Dermis microvascular lymphatic vessel endothelial cell (primary cell): ENCODE measurements around the gene NTHL1. TPM values are rescaled to one million over a fixed set of nuclear protein-coding genes. Genes with fewer than 3 reads are reported as not detected.

ENCODE experiments used
- DNase-seq, 2 donors: peaks; one replicate each; pipeline versions ENCODE4 v3.0.0 to v3.0.0-alpha.2; 2010; ENCODE audit warnings: low read depth in 2 of 2
- total RNA-seq: library from RNA; depleted of rRNA; stranded (reverse); fragments of >200 nt; gene quantifications from 2 replicates; pipeline ENCODE4 v1.2.1, GENCODE V29; 2014

NTHL1 gene
- total RNA-seq, 1 donor from 2014 or later = 39.3 TPM

DNA sequence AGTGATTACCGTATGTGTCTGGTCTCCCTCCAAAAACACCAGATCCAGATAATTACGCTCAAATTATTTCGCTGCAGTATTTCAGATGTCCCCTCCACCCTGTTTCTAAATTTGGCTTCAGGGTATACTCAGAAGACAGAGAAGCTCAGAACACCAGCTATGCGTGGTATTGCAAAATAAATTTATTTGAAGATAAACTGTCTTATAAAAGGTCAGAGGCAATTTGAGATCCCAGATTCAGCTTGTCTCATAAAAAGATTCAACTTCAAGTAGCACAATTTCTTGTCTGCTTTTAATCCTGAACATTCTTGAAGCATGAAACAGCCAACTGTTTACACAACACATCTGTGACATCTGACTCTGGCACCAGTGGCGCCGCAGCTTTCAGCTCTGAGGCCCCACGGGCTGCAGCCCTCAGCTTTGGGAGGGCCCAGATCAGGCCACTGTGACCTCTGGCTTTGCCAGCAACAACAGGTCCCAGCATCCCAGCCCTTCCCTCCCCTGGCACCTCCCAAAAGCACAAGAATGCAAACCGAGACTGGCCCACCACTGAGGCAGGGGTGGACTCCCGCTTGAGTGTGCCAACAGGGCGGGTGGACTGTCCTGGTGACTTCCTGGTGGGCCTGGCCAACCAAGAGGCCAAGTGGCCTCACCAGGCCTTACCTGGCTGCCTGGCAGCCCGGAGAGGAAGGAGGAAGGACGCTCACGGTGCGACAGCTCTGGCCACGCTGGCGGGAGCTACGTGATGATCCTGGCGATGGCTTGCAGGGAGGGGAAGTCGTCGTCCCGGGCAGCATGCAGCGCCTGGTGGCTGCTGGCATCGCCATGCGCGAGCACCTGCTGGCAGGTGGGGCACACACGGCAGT, 49.9 kb downstream of the NTHL1 start:
- no peak for DNase-seq

DNA sequence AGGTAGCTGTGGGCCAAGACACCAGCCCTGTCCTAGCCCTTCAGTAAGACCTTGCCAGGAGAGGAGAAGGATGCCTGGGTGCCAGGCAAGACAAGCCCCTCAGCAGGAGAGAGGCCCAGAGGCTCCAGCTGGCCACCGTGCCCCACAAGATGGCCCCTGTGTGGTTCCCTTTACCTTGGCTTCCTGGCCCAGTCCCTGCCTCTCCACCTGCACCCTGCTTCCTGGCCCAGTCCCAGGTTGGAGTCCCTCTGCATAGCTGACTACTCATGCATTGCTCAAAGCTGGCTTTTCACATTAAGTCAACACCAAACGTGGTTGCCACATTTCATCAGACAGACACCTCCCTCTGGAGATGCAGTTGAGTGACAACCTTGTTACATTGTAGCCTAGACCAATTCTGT, 53.9 kb downstream of the NTHL1 start:
- DNase-seq = no peak

DNA sequence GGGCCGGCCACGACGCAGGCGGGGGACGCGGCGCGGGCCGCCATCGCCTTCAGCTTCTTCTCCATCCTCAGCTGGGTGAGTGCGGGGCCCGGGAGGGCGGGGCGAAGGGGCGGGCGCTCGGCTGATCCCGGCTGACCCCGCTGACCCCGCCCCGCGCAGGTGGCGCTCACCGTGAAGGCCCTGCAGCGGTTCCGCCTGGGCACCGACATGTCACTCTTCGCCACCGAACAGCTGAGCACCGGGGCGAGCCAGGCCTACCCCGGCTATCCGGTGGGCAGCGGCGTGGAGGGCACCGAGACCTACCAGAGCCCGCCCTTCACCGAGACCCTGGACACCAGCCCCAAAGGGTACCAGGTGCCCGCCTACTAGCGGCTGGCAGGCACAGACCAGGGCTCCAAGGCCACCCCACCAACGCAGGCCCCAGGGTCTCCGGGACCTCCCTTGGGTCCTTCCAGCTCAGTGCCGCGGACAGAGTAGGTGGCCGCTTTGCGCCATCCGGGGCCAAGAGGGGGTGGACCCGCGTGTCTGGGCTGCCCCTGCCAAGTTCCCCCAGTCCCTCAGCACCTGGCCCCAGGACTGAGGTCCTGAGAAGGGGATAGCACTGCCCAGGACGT, 54.8 kb downstream of the NTHL1 start:
- no peak for DNase-seq

- peak; percentile 79 to 95 for DNase-seq
Measured at GRCh38 chr16:1991948-1992703, 55.5 kb downstream of the NTHL1 start.

GRCh38 chr16:1991588-1991947, 56.1 kb downstream of the NTHL1 start:
- no peak for DNase-seq

DNA sequence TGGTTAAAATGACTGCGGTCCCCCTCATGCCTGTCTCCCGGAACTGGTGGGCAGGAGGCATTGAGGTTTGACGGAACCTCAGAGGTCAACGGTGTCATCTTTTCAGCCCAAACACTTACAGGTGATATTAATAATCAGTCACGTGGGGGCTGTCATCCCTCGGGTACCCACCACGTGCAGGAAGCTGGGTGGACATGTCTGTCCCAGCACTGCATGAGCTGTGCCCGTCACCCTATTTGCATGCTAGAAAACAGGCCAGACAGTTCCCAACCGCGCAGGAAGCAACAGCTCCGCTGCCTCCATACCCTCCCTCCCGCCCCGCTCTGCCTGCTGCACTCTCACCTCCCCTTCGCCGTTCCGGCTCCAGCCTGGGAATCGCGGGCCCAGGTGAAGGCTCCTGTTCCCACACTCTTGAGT, 56.5 kb downstream of the NTHL1 start:
- no peak for DNase-seq

GRCh38 chr16:1990351-1991134, 57.1 kb downstream of the NTHL1 start:
- no peak for DNase-seq

GRCh38 chr16:1990101-1990350, 57.6 kb downstream of the NTHL1 start:
- no peak for DNase-seq

Other genes starting within 250 kb of the NTHL1 start
- 53.5 and 82.7 TPM in 2 replicates for gene HAGH, start 221.0 kb downstream of the NTHL1 start, total RNA-seq
- 72.3 and 84.5 TPM in 2 replicates for gene FAHD1, start 220.6 kb downstream of the NTHL1 start, total RNA-seq
- not detected in 2 replicates for gene MEIOB, start 175.7 kb downstream of the NTHL1 start, total RNA-seq
- gene HS3ST6, start 129.4 kb downstream of the NTHL1 start, total RNA-seq = not detected in 2 replicates
- gene MSRB1, start 104.6 kb downstream of the NTHL1 start, total RNA-seq = 10.4 and 11.9 TPM in 2 replicates
- not detected in 2 replicates for gene RPL3L, start 93.1 kb downstream of the NTHL1 start, total RNA-seq
- 137 and 147 TPM in 2 replicates for gene NDUFB10, start 88.3 kb downstream of the NTHL1 start, total RNA-seq
- gene RPS2, start 83.0 kb downstream of the NTHL1 start, total RNA-seq = 2,692 and 2,867 TPM in 2 replicates
- not detected in 2 replicates for gene RNF151, start 81.0 kb downstream of the NTHL1 start, total RNA-seq
- 31.7 and 41.5 TPM in 2 replicates for gene TBL3, start 75.8 kb downstream of the NTHL1 start, total RNA-seq
- gene NOXO1, start 66.4 kb downstream of the NTHL1 start, total RNA-seq = 0.13 TPM in 1 of 2 replicates, not detected in the other
- gene GFER, start 63.6 kb downstream of the NTHL1 start, total RNA-seq = 9.7 and 10.3 TPM in 2 replicates
- gene SYNGR3, start 57.9 kb downstream of the NTHL1 start, total RNA-seq = 1.3 and 1.5 TPM in 2 replicates
- gene ZNF598, start 38.0 kb downstream of the NTHL1 start, total RNA-seq = 9.2 and 12.9 TPM in 2 replicates
- 0.25 and 1.3 TPM in 2 replicates for gene NPW, start 28.0 kb downstream of the NTHL1 start, total RNA-seq
- gene NHERF2, start 20.9 kb downstream of the NTHL1 start, total RNA-seq = 48.5 and 64.6 TPM in 2 replicates
- gene TSC2, start 151 bp upstream of the NTHL1 start, total RNA-seq = 23.6 and 36.4 TPM in 2 replicates
- gene PKD1, start 88.1 kb upstream of the NTHL1 start, total RNA-seq = 20.8 and 35.7 TPM in 2 replicates
- gene RAB26, start 100.8 kb upstream of the NTHL1 start, total RNA-seq = 0.51 and 0.77 TPM in 2 replicates
- 64.6 and 88.1 TPM in 2 replicates for gene TRAF7, start 107.9 kb upstream of the NTHL1 start, total RNA-seq
- under 0.01 and 0.13 TPM in 2 replicates for gene CASKIN1, start 148.8 kb upstream of the NTHL1 start, total RNA-seq
- 15.3 and 26.9 TPM in 2 replicates for gene MLST8, start 157.6 kb upstream of the NTHL1 start, total RNA-seq
- 1.3 and 1.7 TPM in 2 replicates for gene BRICD5, start 163.0 kb upstream of the NTHL1 start, total RNA-seq
- gene PGP, start 167.0 kb upstream of the NTHL1 start, total RNA-seq = 11.8 and 12.5 TPM in 2 replicates
- gene E4F1, start 175.8 kb upstream of the NTHL1 start, total RNA-seq = 22.2 and 26.3 TPM in 2 replicates
- gene DNASE1L2, start 188.6 kb upstream of the NTHL1 start, total RNA-seq = 0.25 and 0.26 TPM in 2 replicates
- 31.8 and 36.2 TPM in 2 replicates for gene ECI1, start 203.8 kb upstream of the NTHL1 start, total RNA-seq
- gene RNPS1, start 220.3 kb upstream of the NTHL1 start, total RNA-seq = 37.2 and 60.6 TPM in 2 replicates